ENCODE measurements around the gene PRUNE2. TPM values are rescaled to one million over a fixed set of nuclear protein-coding genes. Genes with fewer than 3 reads are reported as not detected.

PRUNE2 gene
- polyA plus RNA-seq, 1 of the 3 experiments (the other 2 are of a cell fraction) = 13.0 TPM

GRCh38 chr9:76741524-76741923, 164.4 kb downstream of the PRUNE2 start:
- no peaks in the 10 kb centered on the region for H4K20me1 ChIP-seq (ENCODE audit: insufficient read depth)
- H3K36me3 ChIP-seq (replicated peaks in 1 of 2; ENCODE audit: control insufficient read depth in 1 of 2, insufficient read depth in 2 of 2, low read length in 1 of 2) = no peaks in the 10 kb centered on the region
- ChIA-PET CTCF (no interaction called here), POLR2A (no interaction called here)
- H3K9ac ChIP-seq = no peak overlapping the region
- no peak for DNase-seq
- 2% methylated on average over 5 of the region's 5 CpGs for WGBS (ENCODE audit: low lambda C conversion rate)
- no peak overlapping the region for H3K4me2 ChIP-seq
- TF ChIP-seq SIN3A (IDR thresholded peaks at IDR 0.05; ENCODE audit: borderline replicate concordance, low read depth, low read length) (no peak), PBX3 (IDR thresholded peaks at IDR 0.05) (no peak), USF1 (IDR thresholded peaks at IDR 0.05; ENCODE audit: borderline replicate concordance, low read depth) (no peak), CTCF (IDR thresholded peaks at IDR 0.05) (no peak), FOXM1 (IDR thresholded peaks at IDR 0.05; ENCODE audit: low read depth) (no peak), JUND (IDR thresholded peaks at IDR 0.05) (no peak), POLR2AphosphoS5 (IDR thresholded peaks at IDR 0.05; ENCODE audit: low read depth, low read length) (no peak)
- no peaks in the 10 kb centered on the region for H3K79me2 ChIP-seq (ENCODE audit: insufficient read depth)
- no peak overlapping the region for H3K4me3 ChIP-seq (ENCODE audit: low read depth in 2 of 2, low read length in 1 of 2)
- no peaks in the 10 kb centered on the region for H3K4me1 ChIP-seq (ENCODE audit: control insufficient read depth in 1 of 2, insufficient read depth in 2 of 2, low read depth in 1 of 2, low read length in 1 of 2)
- no peak overlapping the region for H2AFZ ChIP-seq (ENCODE audit: low read depth)
- H3K27me3 ChIP-seq (ENCODE audit: insufficient read depth) = peaks cover 8% of the 10 kb centered on the region; the same call in 1 of the 2 replicates
- H3K9me3 ChIP-seq = no peaks in the 10 kb centered on the region
- H3F3A ChIP-seq (replicated peaks; ENCODE audit: insufficient read depth) = no peaks in the 10 kb centered on the region
- H3K27ac ChIP-seq (ENCODE audit: low read depth in 2 of 2, low read length in 1 of 2) = no peak overlapping the region
- H3K9me2 ChIP-seq = no peaks in the 10 kb centered on the region

DNA sequence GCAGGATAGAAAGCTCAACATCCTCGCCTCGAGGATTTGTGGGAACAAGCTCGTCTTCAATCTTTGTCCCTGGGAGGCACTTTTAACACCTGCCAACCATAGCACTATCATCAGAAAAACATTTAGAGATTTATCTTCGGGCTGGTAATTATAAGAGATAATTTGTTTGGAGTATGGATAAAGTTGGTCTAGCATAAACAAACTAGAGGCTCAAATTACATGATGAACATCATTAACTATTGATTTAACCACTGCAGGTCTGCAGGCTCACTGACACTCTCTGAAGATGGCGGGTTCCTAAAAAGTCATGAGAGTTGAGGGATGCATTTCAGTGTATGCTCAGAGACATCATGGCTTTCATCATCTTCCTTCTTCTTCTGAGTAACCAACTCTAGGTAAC, 167.5 kb downstream of the PRUNE2 start:
- H3K4me1 ChIP-seq (ENCODE audit: control insufficient read depth in 1 of 2, insufficient read depth in 2 of 2, low read depth in 1 of 2, low read length in 1 of 2) = no peaks in the 10 kb centered on the region

More for the DNA sequence above, 167.5 kb downstream of the PRUNE2 start:
- no peak for DNase-seq
- Histone ChIP-seq H3K27ac (ENCODE audit: low read depth in 2 of 2, low read length in 1 of 2) (no peak overlapping the region), H3K9ac (no peak overlapping the region), H4K20me1 (ENCODE audit: insufficient read depth) (no peaks in the 10 kb centered on the region), H3K9me2 (no peaks in the 10 kb centered on the region), H2AFZ (ENCODE audit: low read depth) (no peak overlapping the region), H3K9me3 (no peaks in the 10 kb centered on the region), H3K79me2 (ENCODE audit: insufficient read depth) (no peaks in the 10 kb centered on the region), H3K36me3 (replicated peaks in 1 of 2; ENCODE audit: control insufficient read depth in 1 of 2, insufficient read depth in 2 of 2, low read length in 1 of 2) (no peaks in the 10 kb centered on the region), H3F3A (replicated peaks; ENCODE audit: insufficient read depth) (no peaks in the 10 kb centered on the region), H3K4me3 (ENCODE audit: low read depth in 2 of 2, low read length in 1 of 2) (no peak overlapping the region), H3K27me3 (ENCODE audit: insufficient read depth) (peaks cover 8% of the 10 kb centered on the region; the same call in 1 of the 2 replicates), H3K4me2 (no peak overlapping the region)
- WGBS (ENCODE audit: low lambda C conversion rate) = 2% methylated on average over 5 of the region's 5 CpGs
- TF ChIP-seq, protein P1, sequence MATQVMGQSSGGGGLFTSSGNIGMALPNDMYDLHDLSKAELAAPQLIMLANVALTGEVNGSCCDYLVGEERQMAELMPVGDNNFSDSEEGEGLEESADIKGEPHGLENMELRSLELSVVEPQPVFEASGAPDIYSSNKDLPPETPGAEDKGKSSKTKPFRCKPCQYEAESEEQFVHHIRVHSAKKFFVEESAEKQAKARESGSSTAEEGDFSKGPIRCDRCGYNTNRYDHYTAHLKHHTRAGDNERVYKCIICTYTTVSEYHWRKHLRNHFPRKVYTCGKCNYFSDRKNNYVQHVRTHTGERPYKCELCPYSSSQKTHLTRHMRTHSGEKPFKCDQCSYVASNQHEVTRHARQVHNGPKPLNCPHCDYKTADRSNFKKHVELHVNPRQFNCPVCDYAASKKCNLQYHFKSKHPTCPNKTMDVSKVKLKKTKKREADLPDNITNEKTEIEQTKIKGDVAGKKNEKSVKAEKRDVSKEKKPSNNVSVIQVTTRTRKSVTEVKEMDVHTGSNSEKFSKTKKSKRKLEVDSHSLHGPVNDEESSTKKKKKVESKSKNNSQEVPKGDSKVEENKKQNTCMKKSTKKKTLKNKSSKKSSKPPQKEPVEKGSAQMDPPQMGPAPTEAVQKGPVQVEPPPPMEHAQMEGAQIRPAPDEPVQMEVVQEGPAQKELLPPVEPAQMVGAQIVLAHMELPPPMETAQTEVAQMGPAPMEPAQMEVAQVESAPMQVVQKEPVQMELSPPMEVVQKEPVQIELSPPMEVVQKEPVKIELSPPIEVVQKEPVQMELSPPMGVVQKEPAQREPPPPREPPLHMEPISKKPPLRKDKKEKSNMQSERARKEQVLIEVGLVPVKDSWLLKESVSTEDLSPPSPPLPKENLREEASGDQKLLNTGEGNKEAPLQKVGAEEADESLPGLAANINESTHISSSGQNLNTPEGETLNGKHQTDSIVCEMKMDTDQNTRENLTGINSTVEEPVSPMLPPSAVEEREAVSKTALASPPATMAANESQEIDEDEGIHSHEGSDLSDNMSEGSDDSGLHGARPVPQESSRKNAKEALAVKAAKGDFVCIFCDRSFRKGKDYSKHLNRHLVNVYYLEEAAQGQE (IDR thresholded peaks at IDR 0.05; ENCODE audit: low read depth, low read length) = no peak
- TF ChIP-seq SIN3A (IDR thresholded peaks at IDR 0.05; ENCODE audit: borderline replicate concordance, low read depth, low read length) = no peak
- POLR2A ChIA-PET = no interaction called here
- CTCF ChIA-PET = no interaction called here
